Renal cortical epithelial cell (primary cell): Measurements from ENCODE around the gene ZNF362. TPM values are rescaled to one million over a fixed set of nuclear protein-coding genes. Genes with fewer than 3 reads are reported as not detected.
"Not testable (repeated sequence)": the region's sequence is repeated elsewhere in the genome, so short reads cannot be mapped to it uniquely, and the experiment has no call there.

Experiments used
- DNase-seq: peaks from one replicate; pipeline ENCODE4 v3.0.0-alpha.2; 2011; ENCODE audit warnings: low read depth
- total RNA-seq: library from RNA; depleted of rRNA; stranded (reverse); fragments of >200 nt; gene quantifications from 2 replicates; pipeline ENCODE4 v1.2.3, GENCODE V29; 2014

Gene ZNF362
- total RNA-seq, 1 donor from 2014 or later, result 6.9 TPM

GRCh38 chr1:33306653-33307493, 50.6 kb downstream of the ZNF362 start:
- DNase-seq, result no peak

DNA sequence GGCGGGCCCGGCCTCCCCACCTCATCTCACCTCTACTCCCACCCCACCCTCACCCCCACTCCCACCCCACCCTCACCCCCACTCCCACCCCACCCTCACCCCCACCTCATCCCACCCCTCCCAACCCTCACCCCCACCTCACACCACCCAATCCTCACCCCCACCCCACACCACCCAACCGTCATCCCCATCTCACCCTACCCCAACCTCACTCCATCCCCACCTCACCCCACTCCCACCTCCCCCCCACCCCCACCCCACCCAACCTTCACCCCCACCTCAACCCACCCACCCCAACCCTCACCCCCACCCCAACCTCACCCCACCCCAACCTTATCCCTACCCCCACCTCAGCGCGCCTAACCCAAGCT, 51.2 kb downstream of the ZNF362 start:
- DNase-seq, result no peak

- not testable (repeated sequence) for DNase-seq
Observed at GRCh38 chr1:33309351-33309750, 53.1 kb downstream of the ZNF362 start.

DNA sequence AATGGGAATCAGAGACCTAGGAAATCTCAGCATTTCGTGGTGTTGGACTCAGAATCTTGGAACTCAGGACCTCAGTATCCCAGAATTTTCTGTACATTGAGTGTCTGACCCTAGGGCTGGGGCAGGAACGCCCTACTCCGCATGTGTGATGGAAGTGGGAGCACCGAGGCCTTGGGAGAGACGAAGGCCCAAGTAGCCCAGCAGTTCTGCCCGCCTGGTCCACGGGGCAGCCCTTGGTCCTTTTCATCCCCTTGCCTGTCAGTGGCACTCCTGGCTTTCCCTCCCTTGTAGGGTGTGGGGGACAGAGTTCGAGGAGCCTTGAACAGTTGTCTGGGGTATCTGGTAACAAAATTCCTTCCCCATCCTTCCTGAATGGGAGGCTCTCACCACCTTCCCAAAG, 54.4 kb downstream of the ZNF362 start:
- DNase-seq, result no peak

DNA sequence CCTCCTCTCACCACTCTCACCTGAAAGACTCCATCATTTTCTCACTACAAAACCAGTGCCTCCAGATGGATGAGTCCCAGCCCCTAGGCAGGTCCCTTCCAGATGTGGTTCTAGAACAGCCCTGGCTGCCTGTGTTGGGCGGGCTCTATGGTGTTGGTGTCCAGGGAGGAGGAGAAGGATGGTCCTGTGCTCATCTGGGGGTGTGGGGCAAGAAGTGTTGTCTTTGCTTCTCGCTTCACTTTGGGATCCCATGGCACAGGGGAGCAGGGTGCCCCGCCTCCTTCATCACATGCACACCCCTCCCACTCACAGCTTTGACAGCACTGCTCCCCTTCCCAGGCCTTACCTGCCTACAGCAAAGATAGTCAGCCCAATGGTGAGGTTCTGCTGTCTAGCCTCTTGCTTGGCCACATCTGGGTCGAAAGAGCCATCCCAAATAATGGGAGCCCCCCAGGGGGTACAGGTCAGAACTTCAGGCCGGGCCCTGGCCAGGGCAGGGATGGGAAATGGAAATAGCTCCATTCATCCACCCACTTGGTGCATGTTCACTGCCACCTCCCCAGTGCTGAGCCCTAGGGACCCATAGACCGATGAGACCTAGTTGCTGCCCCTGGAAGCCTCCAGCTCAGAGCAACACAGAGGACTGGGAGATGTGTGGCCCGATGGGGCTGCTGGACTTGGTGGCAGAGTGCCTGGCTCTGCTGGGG, 55.6 kb downstream of the ZNF362 start:
- no peak for DNase-seq

GRCh38 chr1:33312413-33312749, 56.1 kb downstream of the ZNF362 start:
- no peak for DNase-seq

DNA sequence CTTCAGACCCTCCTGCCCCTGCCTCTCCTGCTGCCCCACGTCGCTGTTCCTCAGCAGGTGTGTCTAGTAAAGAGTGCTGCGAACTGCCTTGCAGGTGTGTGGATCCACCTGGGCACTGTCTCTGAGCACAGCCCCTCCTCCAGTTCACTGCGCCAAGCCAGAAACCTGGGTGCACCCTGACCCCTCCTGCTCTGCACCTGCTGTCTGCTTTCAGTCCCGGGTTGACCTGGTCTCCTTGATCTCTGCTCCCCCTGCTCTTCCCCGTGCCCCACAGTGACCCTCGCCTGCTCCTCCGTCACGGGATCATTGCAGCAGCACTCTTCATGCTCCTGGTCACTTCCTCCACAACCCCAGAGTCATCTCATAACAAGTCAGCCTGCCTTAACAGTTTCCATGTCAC, 58.1 kb downstream of the ZNF362 start:
- DNase-seq, result no peak

DNA sequence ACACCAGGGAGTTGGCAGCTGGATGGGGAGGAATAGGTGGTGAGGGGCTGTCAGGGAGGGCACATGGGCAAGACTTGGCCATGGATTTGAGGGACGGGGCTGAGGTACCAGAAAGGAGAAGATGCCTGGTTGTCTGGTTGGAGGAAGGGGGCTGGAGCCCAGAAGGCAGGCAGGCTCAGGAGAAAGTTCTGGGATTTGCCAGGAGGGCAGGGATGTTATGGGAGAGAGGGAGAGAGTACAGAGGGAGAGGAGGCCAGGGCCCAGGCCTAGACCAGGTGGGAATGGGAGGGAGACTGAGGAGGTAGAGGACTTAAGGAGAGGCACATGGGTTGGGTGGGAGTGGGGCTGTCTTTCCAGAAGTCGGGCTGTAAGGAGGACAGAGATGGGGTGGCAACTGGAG, 60.3 kb downstream of the ZNF362 start:
- DNase-seq, result no peak

GRCh38 chr1:33317354-33317753, 61.1 kb downstream of the ZNF362 start:
- DNase-seq, result no peak

GRCh38 chr1:33317946-33318345, 61.7 kb downstream of the ZNF362 start:
- DNase-seq, result no peak

DNA sequence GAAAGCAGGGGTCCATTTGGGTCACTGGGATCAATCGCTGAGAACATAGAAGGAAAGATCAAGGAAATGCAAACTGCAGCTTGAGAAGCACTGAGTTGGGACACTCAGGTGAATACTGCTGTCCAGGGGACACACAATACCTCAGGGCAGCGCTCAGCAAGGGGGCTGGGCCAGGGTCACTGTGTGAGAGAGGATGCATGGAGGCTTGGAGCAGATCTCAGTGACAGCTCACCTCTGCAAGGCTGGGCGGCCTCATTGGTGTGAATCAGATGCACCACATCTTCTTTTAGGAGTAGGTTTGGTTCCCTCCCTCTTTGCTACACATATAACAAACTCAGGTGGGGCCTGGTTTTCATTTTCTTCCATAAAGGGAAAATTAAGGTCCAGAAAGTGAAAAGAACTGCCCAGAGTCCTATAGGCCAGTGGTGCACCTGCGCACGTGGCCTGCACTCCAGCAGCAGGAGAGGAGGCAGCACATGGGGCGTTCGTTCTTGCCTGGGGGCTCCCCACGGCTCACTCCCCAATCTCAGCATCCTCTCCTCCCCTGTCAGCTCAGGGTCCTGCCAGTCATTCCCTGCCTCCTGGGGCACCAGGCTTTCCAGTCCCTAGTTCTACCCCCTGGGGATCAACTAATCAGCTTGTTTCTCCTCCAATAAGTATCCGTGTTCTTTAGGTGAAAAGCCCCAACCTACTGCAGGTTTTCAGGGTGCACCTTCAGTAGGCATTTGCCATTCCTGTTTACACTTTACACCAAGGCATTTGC, 63.1 kb downstream of the ZNF362 start:
- DNase-seq, result no peak

GRCh38 chr1:33319949-33320618, 63.8 kb downstream of the ZNF362 start:
- DNase-seq, result no peak

- DNase-seq, result no peak
Observed at GRCh38 chr1:33320619-33321165, 64.4 kb downstream of the ZNF362 start, which contains the start of gene A3GALT2. A3GALT2 (minus strand) TSS chr1:33321098; CDS start chr1:33321098, 0 bp downstream.

DNA sequence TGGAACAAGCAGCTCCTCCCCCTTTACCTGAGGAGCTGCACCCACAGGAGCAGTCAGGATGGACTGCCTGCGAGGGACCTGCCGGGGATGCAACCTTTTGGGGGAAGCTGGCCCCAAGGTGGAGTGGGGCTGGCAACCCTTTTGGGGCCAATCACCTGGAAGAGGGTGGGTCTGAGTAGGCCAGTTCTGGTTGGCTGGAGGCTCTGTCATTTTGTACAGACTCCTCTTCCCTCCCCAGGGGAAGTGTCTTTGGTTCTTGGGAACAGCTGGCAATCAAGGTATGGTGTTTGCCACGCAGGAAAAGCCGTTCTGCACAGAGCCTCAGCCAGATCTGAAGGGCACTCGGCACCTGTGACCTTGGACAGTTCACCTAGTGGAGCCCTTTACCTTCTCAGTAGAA, 64.9 kb downstream of the ZNF362 start:
- DNase-seq, result no peak

DNA sequence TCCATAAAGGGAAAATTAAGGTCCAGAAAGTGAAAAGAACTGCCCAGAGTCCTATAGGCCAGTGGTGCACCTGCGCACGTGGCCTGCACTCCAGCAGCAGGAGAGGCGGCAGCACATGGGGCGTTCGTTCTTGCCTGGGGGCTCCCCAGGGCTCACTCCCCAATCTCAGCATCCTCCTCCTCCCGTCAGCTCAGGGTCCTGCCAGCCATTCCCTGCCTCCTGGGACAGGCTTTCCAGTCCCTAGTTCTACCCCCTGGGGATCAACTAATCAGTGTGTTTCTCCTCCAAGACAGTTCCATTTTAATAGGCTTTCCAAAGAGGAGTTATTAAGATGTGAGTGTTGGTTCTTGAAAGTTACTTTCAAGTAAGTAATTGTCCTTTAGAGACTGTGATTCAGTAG, 65.8 kb downstream of the ZNF362 start:
- DNase-seq, result no peak

DNA sequence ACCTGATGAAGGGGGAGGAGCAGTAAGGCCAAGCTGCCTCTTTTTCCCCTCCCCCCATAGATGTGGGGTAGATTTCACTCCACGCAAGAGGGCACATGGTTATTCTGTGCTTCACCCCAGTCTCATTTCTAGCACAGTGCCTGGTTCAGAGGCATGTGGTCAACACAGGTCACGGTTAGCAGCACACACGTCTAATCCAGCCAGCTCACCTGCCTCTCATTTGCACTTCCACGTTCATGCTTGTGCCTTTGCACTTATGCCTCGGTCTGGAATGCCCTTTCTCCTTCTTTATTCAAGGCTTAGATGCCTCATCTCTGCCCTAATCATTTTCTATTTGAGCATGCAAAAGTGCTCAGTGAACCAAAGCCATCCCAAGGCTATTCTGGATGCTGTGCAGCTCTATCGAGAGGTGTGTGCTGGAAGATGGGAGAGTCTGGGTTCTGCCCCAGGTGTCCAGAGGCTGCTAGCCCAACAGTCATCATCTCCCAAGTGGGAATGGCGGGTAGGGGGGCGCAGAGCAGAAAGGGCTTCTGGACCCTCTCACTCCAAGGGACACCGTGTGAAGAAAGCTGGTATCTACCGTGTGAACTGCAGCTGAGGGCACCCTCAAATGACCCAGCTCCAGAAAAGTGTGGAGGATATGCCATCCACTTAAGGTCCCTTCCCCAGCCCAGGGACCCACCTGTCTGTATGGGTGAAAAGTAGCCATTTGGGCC, 66.7 kb downstream of the ZNF362 start:
- no peak for DNase-seq

DNA sequence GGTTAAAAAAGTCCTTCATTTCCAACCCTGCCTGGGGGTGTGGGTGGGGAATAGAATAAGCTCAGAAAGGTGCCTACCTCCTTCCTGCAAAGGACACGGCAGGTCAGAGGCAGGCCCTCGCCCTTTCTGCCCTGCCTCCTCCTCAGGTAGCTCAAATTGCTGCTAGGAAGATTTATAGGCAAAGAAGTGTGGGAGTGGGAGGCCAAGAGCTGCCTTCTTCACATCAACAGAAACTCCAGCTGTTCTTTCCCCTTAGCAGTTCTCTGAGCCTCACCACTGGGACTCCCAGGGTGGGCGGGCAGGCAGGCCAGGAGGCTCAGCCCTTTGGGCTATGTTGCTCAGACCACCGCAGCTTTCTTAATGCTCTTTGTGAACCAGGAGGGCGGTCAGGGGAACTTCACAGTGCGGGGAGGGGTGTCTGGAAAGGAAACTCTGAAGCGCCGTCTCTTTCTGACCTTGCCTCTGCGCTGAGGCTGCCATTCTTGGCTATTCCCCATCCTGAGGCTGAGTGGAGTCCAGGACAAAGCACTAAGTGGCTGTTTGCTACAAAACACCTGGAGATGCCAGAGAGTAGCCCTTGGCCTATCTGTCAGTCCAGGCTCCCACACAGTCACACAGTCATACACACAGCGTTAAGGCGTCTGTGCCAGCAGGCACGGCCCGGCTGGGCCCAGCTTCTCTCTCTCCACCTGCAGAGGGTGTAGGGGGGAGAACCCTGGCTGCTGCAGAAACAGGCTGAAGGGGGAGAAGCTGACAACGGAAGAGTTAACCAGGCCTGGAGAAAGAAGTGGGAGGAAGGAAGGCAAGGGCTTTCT, 67.6 kb downstream of the ZNF362 start:
- DNase-seq, result no peak

DNA sequence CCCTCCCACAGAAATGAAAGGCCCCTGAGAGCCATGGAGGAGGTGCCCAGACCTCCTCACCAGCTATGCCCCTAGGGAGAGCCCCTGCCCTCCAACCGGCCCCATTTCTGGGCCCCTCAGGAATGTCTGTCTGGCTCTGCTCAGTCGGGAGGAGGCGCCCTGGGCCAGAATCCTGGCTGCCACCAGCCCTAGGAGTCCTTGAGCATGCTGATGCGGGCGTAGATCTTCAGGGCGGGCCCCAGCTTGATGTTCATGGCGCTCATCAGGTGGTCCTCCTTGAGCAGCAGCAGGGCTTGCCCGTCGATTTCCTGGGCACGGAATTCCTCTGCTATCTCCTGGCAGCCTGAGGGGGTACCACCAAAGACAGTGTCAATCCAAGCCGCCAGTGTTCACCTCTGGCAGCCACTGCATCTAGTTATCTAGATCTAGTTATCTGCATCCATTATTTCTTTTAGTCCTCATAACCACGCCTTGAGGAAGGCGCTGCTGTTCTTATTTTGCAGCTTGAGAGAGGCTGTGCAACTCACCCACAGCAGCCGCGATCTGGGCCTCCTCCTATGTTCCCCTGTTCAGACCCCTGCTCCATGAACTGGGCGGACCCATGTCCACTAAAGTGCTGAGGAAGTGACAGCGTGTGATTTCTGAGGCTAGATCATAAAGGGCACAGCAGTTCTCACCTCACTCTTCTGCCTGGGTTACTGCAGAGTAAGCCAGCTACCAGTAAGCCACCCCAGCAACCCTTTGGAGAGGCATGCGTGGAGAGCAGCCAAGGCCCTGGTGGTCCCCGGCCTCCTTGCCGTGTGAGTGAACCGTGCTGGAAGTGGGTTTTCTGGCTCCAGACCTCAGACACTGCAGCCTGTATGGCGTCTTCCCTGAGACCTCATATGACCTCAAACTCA, 68.6 kb downstream of the ZNF362 start:
- DNase-seq, result no peak

DNA sequence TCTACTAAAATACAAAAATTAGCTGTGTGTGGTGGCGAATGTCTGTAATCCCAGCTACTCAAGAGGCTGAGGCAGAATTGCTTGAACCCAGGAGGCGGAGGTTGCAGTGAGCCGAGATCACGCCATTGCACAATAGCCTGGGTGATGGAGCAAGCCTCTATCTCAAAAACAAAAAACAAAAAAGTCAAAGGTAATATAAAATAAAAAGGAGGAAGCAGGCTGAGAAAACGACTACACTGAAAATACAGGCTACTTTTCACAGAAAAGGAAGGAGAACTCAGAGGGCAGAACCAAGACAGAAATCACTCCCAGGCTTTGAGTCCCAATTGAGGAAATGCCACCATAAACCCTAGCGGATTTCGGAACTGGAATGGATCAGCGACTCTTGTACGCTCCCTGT, 70.5 kb downstream of the ZNF362 start:
- no peak for DNase-seq
